Limb (tissue), 2 donors: ENCODE measurements around the gene ZZZ3.
"Not testable (repeated sequence)": the region's sequence is repeated elsewhere in the genome, so short reads cannot be mapped to it uniquely, and the experiment has no call there.

Source experiments
- DNase-seq, 2 donors: peaks; one replicate each; pipeline ENCODE4 v3.0.0-alpha.2; 2016; ENCODE audit errors: extremely low spot score in 2 of 2

The ZZZ3 gene

DNA sequence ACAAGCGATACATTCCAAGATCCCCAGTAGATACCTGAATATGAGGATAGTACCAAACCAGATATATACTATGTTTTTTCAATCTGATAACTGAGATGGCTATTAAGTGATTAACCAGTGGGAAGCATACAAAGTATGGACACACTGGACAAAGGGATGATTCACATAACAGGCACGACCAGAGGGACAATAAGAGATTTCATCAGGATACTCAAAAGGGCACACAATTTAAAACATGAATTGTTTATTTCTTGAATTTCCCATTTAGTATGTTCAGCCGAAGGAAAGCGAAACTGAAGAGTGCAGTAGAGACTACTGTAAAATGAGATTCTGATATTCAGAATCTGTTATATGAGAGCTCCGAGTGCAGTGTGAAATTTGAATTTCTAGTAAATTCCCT lies 10.6 kb downstream of the ZZZ3 start:
- no peak for DNase-seq

GRCh38 chr1:77670330-77670729 lies 12.1 kb downstream of the ZZZ3 start:
- DNase-seq, result no peak

GRCh38 chr1:77668924-77669449 lies 13.5 kb downstream of the ZZZ3 start:
- DNase-seq, result no peak

DNA sequence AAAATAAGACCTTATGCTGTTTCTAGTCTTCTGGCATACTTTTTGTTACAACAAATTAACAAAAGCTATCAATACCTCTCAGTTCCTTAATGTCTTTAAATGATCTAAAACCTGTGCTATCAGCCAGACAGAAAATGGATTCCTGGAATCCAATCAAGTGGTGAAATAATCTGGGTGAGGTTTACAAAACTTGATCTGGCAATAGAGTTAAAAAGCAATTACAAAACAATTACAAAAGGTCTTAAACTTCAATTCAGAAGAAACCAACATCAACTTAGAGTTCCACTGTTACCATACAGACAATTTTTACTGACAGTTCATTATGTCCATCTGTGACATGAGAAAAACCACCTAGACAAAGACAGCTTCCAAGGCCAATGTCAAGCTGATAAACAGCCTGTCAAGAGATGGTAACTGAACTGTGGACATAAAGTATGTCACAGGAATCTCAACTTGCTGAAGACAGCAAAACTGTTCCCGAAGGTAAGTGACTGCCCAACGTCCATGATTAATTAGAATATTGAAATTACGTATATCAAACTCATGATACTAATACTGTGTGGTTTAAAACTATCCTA lies 17.4 kb downstream of the ZZZ3 start:
- DNase-seq, result no peak

- DNase-seq, result no peak
Observed at GRCh38 chr1:77661696-77662095, 20.8 kb downstream of the ZZZ3 start.

GRCh38 chr1:77659879-77660593 lies 22.4 kb downstream of the ZZZ3 start:
- DNase-seq, result no peak

GRCh38 chr1:77658271-77658670 lies 24.2 kb downstream of the ZZZ3 start:
- DNase-seq, result no peak

DNA sequence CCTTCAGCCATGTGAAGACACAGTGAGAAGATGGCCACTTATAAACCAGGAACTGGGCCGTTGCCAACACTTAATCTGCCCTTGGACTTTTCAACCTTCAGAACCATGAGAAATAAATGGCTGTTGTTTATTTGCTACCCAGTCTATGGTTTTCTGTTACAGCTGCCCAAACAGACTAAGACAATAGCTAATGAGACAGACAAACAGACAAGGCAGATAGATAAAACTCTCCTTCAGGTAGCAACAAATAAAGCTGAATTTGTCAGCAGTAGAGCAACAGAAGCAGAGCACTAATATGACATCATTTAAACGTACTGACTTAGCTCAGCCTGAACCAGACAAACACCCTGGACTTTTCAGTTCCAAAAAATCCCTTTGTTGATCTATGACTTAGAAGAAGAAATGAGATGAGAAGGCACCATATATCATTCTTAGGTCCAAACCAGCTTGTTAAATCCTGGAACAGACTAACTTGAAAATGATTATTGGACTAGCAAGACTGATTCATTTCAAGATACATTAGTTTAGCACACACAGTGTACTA lies 27.0 kb downstream of the ZZZ3 start:
- DNase-seq, result no peak

GRCh38 chr1:77652970-77653516 lies 29.4 kb downstream of the ZZZ3 start:
- no peak for DNase-seq

DNA sequence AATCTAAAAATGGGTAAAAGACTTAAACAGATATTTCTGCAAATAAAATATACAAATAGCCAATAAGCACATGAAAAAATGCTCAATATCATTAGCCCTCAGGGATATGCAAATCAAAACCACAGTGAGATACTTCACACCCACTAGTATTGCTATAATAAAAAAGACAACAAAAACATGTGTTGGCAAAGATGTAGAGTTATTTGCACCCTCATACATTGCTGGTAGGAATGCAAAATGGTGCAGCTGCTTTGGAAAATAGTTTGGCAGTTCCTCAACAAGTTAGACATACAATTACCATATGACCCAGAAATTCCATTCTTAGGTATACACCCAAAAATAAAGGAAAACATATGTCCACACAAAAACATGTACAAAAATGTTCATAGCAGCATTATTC lies 30.2 kb downstream of the ZZZ3 start:
- peak in 1 of 2 donors; percentile 17 for DNase-seq

DNA sequence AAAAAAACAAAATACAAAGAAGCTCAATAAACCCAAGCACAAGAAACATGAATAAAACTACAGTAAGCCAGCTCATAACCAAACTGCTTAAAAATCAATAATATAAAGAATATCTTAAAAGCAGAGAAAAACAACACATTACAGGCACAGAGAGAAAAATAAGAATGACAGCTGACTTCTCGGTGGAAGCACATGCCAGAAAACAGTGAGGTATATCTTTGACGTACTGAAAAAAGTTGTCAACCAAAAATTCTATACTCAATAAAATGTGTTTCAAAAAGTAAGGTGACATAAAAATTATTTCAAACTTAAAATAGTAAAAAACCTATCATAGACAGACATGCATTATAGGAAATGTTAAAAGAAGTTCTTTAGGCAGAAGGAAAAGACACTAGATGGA lies 33.3 kb downstream of the ZZZ3 start:
- no peak for DNase-seq

DNA sequence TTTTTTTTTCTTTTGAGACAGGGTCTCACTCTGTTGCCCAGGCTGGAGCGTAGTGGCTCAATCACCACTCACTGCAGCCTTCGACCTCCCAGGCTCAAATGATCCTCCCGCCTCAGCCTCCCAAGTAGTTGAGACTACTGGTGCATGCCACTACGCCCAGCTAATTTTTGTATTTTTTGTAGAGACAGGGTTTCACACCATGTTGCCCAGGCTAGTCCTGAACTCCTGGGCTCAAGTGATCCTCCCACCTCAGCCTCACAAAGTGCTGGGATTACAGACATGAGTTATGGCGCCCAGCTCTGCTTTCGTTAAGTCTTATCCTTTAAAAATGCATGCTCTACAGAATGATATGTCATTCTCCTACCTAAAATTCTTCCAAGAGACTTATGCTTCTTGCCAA lies 36.2 kb downstream of the ZZZ3 start:
- DNase-seq, result not testable (repeated sequence)

- DNase-seq, result no peak
Observed at GRCh38 chr1:77643456-77643855, 39.0 kb downstream of the ZZZ3 start.

DNA sequence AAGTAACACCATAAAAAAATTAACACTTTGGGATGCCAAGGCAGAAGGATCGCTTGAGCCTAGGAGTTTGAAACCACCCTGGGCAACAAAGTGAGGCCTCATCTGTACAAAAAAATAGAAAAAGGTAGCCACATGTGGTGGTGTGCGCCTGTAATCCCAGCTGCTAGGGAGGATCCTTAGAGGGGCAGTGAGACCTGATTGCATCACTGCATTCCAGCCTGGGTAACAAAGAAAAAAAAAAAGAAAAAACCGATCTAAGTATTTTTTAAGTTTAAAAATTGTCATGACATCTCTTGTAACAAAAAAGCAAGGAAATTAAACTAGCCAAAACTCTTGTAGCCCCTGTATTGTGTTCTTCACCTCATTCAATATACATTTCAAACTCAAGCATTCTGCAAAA lies 39.5 kb downstream of the ZZZ3 start:
- no peak for DNase-seq

DNA sequence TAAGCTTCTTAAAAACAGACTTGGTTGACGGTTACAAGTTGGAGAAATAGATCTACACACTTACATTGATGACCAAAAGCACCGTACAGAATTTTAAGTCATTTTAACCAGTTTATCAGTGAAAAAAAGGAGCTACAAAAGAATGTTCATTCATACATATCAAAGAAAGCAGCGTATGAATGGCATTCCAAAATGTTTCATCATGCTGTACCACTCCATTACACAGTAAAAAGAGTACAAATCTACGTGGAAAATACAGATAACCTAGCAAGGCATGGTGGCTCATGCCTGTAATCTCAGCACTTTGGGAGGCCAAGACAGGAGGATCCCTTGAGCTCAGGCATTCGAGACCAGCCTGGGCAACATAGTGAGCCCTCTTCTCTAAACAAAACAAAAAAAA lies 40.3 kb downstream of the ZZZ3 start:
- DNase-seq, result no peak

DNA sequence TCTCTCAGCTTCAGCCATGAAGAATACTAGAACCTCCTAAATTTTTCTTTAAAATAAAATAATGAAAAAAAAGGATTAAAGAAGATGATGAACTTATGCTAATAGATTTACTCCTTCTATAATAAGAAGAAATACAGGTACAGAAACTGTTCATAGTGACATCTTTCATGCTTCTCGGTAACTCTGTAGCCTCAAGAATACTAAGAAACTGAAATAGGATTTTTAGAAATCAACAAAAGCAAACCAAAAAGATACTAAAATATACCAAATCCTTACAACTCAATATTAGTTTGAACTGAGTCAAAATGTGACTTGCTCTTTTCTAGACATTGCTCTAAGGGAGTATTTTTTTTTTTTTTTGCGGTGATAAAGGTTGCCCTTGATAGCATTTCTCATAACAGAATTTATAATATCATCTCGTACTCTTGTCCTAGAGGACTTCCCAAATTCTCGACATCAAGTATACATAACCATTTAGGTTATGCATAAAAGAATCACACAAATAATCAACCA lies 42.8 kb downstream of the ZZZ3 start:
- DNase-seq, result no peak

DNA sequence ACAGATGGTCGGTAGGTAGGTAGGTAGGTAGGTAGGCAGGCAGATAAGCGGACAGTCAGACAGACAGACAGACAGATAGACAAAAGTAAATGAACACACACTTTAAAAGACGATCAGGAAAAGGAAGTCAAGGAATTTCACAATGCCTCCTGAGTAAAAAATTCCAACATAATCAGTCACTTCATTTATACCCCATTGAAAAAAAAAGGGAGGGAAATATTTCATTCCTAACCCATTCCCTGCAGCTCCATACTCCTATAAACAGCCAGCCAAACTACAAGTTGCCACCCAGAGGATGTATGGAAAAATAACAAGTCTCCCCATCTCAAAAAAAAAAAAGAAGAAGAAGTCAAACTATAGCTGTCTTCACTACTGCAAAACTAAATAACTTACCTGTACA lies 43.4 kb downstream of the ZZZ3 start:
- DNase-seq, result no peak

DNA sequence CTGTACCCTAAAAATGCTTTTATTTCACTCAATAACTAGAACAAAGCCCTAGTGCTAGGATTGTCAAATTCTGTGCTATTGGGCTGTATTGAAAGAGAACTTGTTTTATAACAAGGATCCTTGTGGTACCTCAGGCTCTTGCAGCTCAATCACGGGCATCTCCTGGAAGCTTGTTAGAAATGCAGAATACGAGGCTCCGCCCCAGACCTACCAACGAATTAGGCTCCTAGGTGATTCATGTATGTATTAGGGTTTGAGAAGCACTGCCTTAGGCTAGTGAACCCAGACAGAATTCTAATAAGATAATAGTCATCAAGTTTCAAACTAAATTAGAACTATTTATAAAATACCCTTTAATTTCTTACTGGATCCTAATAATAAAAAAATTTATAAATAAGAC lies 45.6 kb downstream of the ZZZ3 start:
- DNase-seq, result no peak
